Stimulated activated CD4-positive, alpha-beta T cell treated with anti-CD3 and anti-CD28 coated beads, Interleukin-15, amount 100 ng/mL, for 1 hour (primary cell): ENCODE measurements around the gene NKX6-2.
"Not testable (repeated sequence)": the region's sequence is repeated elsewhere in the genome, so short reads cannot be mapped to it uniquely, and the experiment has no call there.

Source experiments
- DNase-seq, 2 donors: peaks; one replicate each; pipeline ENCODE4 v3.0.0-alpha.2; 2020; ENCODE audit warnings: low read depth in 1 of 2, low spot score in 1 of 2

Gene NKX6-2

GRCh38 chr10:132781556-132781955 lies 4.4 kb downstream of the NKX6-2 start:
- DNase-seq: no peak

DNA sequence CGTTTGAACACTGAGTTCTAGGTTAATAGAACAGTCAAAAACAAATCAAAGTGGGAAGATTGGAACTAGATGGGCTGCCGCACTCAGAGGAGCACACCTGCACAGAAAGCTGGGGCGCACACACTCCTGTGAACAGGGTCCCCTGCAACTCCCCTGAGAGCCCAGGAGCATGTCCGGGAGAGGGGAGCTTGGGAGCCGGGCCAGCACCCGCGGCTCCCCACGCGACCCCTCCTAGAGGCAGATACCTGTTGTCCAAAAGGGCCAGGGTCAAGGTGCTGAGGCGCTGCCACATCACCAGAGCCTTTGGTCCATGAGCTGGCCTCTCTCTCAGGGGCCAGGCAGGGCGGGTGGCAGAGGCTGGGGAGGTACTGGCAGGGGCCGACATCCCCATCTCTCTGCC lies 5.6 kb downstream of the NKX6-2 start:
- no peak for DNase-seq

DNA sequence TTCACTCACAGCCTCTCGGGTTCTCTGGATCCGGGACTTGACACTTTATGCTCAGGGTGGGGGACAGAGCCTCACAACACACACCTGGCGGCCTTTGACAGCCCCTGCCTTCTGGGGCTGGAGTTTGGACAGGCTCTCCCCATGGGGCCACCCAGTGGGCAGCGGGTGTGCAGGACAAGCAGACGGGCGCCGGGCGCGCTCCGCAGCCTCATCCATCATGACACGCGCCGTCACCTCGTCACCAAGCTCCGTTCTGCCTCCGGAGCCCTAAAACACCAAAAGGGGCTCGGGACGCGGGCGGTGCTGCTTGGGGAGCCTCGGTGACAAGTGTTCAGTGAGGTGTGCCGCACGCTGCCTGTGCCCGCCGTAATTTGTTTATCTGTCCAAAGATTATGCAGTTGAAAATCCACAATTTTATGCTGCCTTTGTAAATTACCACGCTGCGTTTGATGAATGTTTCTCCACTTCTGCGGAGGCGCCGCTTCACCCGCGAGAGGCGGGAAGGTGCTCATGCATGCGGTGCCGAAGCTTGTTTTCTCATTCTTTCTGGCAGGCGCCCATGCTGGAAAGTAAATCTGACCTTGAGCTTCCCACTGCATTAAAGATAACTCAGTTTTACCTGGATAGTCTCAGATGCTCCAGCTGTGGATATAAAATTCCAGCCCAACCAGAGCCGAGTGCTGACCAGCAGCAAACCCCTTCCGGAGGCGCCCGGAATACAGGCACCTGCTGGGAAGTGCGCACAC lies 6.2 kb downstream of the NKX6-2 start:
- no peak for DNase-seq

GRCh38 chr10:132777441-132777840 lies 8.5 kb downstream of the NKX6-2 start:
- DNase-seq: no peak

GRCh38 chr10:132776821-132777220 lies 9.1 kb downstream of the NKX6-2 start:
- DNase-seq: no peak

- no peak for DNase-seq
These were observed 9.8 kb downstream of the NKX6-2 start for GRCh38 chr10:132776186-132776585.

- DNase-seq: no peak
These were observed 10.8 kb downstream of the NKX6-2 start for GRCh38 chr10:132774902-132775863.

GRCh38 chr10:132774181-132774901 lies 11.6 kb downstream of the NKX6-2 start:
- no peak for DNase-seq

- not testable (repeated sequence) for DNase-seq
These were observed 13.1 kb downstream of the NKX6-2 start for GRCh38 chr10:132772816-132773215.

DNA sequence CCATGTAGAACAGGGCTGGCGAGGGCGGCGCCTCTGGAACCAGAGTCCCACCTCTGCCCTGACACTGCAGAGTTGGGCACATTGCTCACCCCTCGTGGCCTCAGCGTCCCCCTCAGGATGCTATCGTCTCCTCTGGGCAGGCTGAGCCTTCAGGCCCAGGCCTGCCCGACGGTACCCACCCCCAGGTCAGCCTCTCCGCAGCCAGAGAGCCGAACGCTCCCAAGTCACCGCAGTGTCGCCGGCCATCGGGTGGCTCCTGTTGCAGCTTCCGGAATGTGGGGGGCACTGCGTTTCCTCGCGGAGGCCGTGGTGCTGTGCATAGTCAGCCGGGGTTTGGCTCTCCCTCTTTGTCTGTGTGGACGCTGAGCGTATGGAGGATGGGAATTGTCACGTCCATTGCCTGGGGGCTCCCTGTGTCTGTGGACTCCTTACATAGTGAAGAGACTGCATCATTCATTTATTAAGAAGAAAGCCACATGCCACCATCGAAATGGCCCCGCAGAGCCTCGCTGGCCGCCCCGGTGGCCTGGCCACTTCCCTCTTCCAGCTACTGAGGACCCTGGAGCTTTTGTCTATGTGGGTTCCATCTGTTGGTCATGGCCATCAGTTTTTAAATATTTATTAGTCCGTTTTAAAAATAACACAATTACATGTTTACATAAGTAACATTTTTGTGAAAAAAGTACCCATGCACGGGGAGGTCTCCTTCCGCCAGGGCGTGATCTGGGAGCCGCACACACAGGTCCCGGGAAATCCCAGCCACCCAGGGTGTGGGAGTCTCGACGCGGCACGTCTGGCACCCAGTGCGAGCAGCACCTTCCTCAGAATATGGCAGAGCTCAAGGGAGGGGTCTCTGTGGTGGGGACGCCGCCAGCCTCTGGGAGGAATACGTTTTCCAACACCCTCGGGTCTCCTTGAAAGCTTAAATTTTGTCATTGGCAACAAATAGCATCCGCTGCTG lies 15.6 kb downstream of the NKX6-2 start:
- DNase-seq: no peak

GRCh38 chr10:132768346-132769248 lies 17.4 kb downstream of the NKX6-2 start:
- DNase-seq: no peak

DNA sequence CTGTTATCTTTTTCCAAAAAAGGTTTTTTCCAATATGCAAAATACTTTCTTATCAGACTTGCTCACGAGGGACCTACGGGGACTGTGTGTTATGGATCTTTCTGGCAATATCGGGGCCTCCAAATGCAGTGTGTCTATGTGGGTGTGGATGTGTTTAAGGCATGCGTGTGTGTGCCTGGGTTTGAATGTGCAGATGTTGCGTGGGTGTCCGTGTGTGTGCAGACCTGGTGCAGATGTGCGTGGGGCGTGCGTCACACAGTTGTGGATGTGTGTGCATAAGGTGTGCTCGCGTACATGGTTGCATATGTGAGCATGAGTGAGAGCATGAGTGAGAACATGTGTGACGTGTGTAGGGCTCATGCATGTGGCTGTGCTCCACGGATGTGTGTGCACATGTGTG lies 19.7 kb downstream of the NKX6-2 start:
- DNase-seq: no peak

DNA sequence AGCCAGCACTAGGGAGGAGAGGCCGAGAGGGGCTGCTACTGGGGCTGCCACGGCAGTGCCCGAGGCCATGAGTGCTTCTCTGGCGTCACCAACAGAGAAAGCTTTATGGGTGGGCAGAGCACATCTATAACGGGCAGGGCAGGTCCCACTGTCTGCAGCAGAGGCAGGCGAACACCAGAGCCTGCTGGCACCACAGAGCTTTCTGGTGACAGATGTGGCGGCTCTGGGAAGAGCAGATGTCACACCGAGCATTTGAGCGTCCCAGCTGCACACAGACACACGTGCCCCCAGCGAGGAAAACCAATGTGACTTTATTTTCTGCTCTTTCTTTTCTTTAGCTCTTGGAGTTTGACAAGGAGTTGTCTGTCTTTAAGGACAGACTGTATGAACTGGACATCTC lies 20.5 kb downstream of the NKX6-2 start:
- no peak for DNase-seq

DNA sequence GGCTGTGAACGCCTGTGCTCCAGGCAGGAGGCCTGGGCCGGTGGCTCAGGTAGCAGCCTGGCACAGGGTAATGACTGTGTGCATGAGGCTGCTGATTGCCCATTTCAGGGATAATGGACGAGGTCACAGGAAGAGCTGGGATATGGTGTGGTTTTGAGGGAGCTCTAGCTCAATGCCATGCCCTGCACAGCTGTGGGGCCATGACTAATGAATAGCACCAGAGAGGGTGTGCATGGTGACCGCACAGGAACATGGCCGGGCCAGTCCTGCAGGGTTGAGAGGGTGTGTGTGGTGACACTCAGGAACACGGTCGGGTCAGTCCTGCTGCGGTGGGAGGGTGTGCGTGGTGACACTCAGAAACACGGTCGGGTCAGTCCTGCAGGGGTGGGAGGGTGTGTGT lies 21.8 kb downstream of the NKX6-2 start:
- DNase-seq: no peak

DNA sequence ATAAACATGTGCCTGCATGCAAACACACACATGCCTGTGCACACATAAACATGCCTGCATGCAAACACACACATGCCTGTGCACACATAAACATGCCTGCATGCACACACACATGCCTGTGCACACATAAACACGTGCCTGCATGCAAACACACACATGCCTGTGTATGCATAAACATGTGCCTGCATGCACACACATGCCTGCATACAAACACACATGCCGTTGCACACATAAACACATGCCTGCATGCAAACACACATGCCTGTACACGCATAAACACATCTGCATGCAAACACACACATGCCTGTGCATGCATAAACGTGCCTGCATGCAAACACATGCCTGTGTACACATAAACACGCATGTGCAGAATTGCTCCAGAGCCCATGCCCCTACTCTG lies 22.4 kb downstream of the NKX6-2 start:
- no peak for DNase-seq

- no peak for DNase-seq
These were observed 23.7 kb downstream of the NKX6-2 start for GRCh38 chr10:132762267-132762666.

DNA sequence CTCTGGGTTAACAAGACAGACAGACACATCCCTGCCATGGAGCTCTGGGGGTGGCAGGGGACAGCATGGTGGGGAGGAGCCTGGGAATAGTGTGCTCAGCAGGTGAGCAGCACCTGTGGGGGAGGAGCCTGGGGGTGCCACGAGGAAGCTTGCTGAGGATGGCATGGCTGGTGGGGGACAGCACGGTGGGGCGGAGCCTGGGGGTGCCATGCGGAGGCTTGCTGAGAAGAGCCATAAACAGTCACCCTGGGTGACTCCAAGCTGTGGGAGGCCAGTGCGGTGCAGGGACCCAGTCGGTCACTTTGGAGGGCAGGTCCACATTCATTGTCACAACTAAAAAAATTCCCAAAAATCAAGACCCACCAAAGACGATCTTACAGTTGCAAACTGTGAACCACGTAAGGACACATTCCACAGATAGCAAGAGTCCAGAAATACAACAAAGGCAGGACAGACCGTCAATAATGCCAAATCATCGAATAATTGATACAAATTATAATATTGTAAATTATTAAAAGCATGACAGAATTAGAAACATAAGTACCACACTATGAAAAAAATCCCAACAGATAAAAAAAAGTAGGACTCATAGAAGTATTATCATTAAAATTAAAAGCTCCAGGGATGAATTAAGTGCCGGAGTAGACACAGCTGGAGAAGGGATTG lies 24.4 kb downstream of the NKX6-2 start:
- no peak for DNase-seq

GRCh38 chr10:132758865-132759264 lies 27.1 kb downstream of the NKX6-2 start:
- no peak for DNase-seq

DNA sequence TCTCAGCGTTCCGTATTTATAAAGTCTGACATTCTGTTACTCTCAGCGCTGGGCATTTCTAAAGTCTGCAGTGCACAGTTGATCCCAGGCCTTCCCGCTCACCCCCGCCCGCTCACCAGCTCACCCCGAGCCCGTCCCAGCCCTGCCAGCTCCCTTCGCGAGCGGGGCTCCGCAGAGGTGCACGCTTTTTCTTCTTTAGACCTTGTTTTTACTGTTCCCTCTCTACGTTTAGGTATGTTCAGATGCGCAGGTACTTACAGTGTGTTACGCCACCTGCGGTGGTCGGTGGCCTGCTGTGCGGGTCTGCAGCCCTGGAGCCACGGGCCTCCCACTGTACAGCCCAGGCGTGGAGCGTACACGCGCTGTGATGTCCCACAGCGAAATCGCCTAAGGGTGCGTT lies 28.8 kb downstream of the NKX6-2 start:
- no peak for DNase-seq
